Measurements from ENCODE around the gene PAH. TPM values are rescaled to one million over a fixed set of nuclear protein-coding genes. Genes with fewer than 3 reads are reported as not detected.
A peak's percentile ranks its signal among the peaks of the same experiment; 100 is the strongest.

Gene PAH
- total RNA-seq, 4 donors from 2014 or later = 0.58 to 1.2 (median 0.63) TPM; not detected in 1

DNA sequence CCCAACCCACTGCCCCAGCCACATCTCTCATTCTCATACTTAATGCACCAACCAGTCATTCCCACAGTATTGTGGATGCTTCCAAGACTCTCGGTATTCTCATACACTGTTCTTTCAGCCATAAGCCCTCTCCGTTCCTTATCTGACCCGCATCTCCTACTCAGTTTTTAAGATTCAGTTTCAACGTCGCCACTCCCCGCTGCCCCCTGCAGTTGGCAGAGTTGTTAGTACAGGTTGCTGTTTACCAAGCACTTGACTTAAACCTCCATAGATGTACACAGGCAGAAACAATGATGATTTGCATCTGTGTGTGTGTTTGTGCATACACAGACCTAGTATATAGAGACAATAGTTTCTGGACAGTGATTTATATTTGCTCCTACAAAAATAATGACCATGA lies 40.2 kb downstream of the PAH start:
- intact Hi-C loops (cut with DNase I) = no loop called here
- peaks cover 0 to 6% of the 10 kb centered on the region in 2 donors for H3K4me1 ChIP-seq
- H3K27ac ChIP-seq = no peak overlapping the region
- TF ChIP-seq POLR2A (IDR thresholded peaks at IDR 0.05) = no peak
- TF ChIP-seq, protein P1, sequence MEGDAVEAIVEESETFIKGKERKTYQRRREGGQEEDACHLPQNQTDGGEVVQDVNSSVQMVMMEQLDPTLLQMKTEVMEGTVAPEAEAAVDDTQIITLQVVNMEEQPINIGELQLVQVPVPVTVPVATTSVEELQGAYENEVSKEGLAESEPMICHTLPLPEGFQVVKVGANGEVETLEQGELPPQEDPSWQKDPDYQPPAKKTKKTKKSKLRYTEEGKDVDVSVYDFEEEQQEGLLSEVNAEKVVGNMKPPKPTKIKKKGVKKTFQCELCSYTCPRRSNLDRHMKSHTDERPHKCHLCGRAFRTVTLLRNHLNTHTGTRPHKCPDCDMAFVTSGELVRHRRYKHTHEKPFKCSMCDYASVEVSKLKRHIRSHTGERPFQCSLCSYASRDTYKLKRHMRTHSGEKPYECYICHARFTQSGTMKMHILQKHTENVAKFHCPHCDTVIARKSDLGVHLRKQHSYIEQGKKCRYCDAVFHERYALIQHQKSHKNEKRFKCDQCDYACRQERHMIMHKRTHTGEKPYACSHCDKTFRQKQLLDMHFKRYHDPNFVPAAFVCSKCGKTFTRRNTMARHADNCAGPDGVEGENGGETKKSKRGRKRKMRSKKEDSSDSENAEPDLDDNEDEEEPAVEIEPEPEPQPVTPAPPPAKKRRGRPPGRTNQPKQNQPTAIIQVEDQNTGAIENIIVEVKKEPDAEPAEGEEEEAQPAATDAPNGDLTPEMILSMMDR (IDR thresholded peaks at IDR 0.05) = no peak
- H3K4me3 ChIP-seq (replicated peaks in 1 of 3) = no peak overlapping the region
- WGBS, 2 donors = 61 to 65% methylated on average over 6 of the region's 6 CpGs
- no peaks in the 10 kb centered on the region for H3K9me3 ChIP-seq
- DNase-seq = no peak
- H3K27me3 ChIP-seq = no peaks in the 10 kb centered on the region
- no peaks in the 10 kb centered on the region for H3K36me3 ChIP-seq

DNA sequence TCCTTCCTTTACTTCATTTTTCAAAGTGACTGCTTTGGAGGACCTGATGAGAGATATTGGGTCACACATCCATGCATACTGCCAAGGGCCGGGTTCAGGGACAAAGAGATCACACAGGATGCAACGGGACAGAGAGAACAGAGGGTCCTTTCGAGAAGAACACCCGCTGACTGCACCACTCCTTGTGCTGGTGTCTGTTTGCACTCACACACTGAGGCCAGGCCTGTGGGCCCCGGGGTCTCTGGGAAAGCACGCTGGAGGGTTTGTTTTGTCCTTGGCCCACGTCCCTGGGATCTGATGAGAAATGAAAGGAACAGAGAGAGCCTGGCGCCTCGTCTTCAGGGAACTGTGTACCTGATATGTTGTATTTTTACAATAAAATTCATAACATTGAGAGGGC lies 42.2 kb downstream of the PAH start:
- no peak overlapping the region for H3K27ac ChIP-seq

DNA sequence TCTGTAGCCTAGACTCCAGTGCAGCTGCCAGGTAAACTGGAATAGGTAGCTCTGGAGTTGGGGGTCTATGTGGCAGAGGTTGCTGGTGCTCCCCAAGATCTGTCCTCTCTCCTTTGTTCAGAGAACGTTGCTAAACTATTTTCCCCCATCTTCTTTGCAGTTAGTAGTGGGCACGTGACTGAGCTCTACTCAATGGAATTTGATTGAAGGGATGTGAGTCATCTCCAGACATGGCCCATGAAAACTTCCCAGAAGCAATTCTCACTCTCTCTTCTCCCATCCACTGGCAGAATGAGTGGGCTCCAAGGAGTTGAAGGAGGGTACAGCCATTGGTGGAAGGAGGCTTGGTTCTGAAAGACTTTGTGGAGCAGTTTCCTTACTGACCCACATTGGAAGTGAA lies 44.0 kb downstream of the PAH start:
- Histone ChIP-seq H3K27ac (no peak overlapping the region), H3K27me3 (no peaks in the 10 kb centered on the region), H3K4me3 (replicated peaks in 1 of 3) (no peak overlapping the region), H3K9me3 (no peaks in the 10 kb centered on the region), H3K36me3 (no peaks in the 10 kb centered on the region), H3K4me1 (no peaks in the 10 kb centered on the region)
- WGBS, 2 donors = 76 to 77% methylated on average over 2 of the region's 2 CpGs
- intact Hi-C loops (cut with DNase I) = no loop called here
- no peak for TF ChIP-seq POLR2A (IDR thresholded peaks at IDR 0.05)
- TF ChIP-seq, protein P1 (IDR thresholded peaks at IDR 0.05) = no peak
- DNase-seq = no peak

More for the DNA sequence above, 42.2 kb downstream of the PAH start:
- no peak overlapping the region for H3K4me3 ChIP-seq (replicated peaks in 1 of 3)
- H3K36me3 ChIP-seq = no peaks in the 10 kb centered on the region
- H3K4me1 ChIP-seq = peaks cover 0 to 6% of the 10 kb centered on the region in 2 donors
- intact Hi-C loops (cut with DNase I) = no loop called here
- H3K9me3 ChIP-seq = no peaks in the 10 kb centered on the region
- TF ChIP-seq, protein P1 (IDR thresholded peaks at IDR 0.05) = no peak
- no peak for TF ChIP-seq POLR2A (IDR thresholded peaks at IDR 0.05)
- DNase-seq = peak; percentile 12 to 21
- 61 to 64% methylated on average over 9 of the region's 9 CpGs for WGBS, 2 donors
- no peaks in the 10 kb centered on the region for H3K27me3 ChIP-seq

DNA sequence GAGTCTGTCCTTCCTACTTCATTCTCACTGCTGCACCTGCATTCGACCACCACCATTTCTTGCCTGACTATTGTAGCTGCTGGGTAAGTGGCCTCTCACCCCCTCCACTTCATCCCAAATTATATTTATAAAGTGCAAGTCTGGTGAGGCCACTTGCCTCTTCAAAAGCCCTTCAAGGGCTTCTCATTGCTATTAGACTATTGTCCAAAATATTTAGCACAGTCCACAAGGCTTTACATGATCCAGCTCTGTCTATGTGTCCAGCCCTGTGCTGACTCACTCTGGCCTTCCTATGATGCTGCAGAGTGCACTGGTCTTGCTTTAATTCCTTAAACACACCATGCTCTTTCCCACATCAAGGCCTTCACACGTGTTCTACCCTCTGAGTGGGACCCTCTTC lies 46.0 kb downstream of the PAH start:
- WGBS, 2 donors = 32 to 39% methylated on average over 2 of the region's 2 CpGs
- Histone ChIP-seq H3K27me3 (no peaks in the 10 kb centered on the region), H3K27ac (no peak overlapping the region), H3K4me3 (replicated peaks in 1 of 3) (no peak overlapping the region), H3K36me3 (no peaks in the 10 kb centered on the region), H3K9me3 (no peaks in the 10 kb centered on the region), H3K4me1 (no peaks in the 10 kb centered on the region)
- DNase-seq = no peak
- TF ChIP-seq, protein P1 (IDR thresholded peaks at IDR 0.05) = no peak
- TF ChIP-seq POLR2A (IDR thresholded peaks at IDR 0.05) = no peak
- intact Hi-C loops (cut with DNase I) = no loop called here

DNA sequence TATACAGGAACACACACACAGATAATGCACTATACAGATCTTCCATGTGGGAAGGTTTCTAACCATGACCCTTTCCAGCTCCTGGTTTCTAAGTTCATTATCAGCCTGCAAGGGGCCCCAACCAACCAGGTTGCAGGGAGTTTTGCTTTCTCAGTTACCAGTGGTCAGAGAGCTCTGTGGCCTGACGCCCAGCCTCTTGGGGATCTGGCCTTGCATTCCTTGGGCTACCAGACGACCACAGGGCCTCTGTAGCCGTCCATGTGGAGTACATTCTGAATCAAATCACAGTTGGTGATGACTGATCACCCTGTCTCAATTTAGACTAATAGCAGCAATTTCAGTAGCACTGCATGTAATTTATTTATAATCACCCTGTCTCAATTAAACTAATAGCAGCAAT lies 47.5 kb downstream of the PAH start:
- no peak overlapping the region for H3K27ac ChIP-seq
- no peaks in the 10 kb centered on the region for H3K4me1 ChIP-seq
- H3K4me3 ChIP-seq (replicated peaks in 1 of 3) = no peak overlapping the region
- TF ChIP-seq, protein P1 (IDR thresholded peaks at IDR 0.05) = no peak
- no peak for TF ChIP-seq POLR2A (IDR thresholded peaks at IDR 0.05)
- H3K9me3 ChIP-seq = no peaks in the 10 kb centered on the region
- no peaks in the 10 kb centered on the region for H3K36me3 ChIP-seq
- 42 to 55% methylated on average over 3 of the region's 3 CpGs for WGBS, 2 donors
- H3K27me3 ChIP-seq = no peaks in the 10 kb centered on the region
- intact Hi-C loops (cut with DNase I) = no loop called here
- DNase-seq = no peak

Measured in thyroid gland (tissue), 4 donors.